ENCODE results near the gene CYP46A1.
A peak's percentile ranks its signal among the peaks of the same experiment; 100 is the strongest.
"Not testable (repeated sequence)": the region's sequence is repeated elsewhere in the genome, so short reads cannot be mapped to it uniquely, and the experiment has no call there.

CYP46A1 gene

DNA sequence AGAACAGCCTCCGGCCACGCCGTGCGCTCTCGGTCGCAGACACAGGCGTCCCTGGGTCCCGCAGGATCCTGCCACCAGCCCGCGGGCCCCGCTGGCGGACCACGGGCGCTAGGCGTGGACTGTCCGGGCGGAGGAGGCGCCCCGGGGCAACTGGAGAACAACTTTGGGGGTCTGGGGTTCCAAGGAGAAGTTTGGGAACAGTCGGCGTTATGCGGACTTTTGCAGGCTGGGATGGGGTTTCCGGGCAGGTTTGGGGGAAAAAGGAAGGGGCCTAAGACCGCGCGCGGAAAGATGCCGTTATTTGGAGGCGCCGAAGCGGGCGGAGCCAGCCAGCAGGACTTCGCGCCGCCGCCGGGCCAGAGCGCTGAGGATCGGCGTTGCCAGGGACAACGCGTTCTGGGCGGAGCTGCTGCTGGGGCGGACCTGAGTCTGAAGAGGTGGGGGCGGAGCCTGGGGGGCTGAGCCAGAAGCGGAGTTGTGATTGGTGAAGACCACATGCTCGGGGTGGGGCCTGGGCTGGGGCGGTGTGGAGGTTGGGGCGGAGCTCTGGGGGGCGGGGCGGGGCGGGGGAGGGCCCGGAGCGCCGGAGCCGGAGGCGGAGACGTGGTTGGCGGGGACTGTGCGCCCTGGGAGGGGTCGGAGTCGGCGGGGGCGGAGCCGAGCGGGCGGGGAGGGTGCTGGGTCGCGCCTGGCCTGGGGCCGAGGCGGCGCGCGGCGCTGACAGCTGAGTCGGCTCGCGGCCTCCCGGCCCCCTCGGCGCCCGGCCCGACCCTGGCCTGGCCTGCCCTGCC lies at the start of gene CYP46A1:
Gene CYP46A1, plus strand, starts transcription at position 680 of the 791 bp plus-strand sequence. CDS start 120 bp downstream, outside the sequence.
- DNase-seq, result peak; percentile 98

DNA sequence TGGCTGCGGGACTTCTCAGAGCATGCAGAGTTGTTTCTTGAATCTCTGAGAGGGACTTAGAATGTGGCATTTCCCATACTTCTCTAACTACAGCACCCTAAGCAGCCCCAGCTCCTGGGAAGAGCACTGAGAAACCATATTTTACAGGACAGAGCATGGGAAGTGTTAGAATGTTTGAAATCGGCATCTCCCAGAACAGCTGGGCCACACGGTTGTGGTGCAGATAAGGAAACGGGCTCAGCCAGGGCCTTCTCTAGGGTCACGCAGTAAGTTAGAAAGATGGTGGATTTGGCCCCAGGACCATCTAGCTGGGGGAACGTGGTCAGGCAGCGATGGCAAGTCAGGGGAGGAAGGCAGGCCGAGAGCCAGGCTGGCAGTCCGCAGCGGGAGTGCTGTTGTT lies 49.7 kb upstream of the CYP46A1 start:
- no peak for DNase-seq

DNA sequence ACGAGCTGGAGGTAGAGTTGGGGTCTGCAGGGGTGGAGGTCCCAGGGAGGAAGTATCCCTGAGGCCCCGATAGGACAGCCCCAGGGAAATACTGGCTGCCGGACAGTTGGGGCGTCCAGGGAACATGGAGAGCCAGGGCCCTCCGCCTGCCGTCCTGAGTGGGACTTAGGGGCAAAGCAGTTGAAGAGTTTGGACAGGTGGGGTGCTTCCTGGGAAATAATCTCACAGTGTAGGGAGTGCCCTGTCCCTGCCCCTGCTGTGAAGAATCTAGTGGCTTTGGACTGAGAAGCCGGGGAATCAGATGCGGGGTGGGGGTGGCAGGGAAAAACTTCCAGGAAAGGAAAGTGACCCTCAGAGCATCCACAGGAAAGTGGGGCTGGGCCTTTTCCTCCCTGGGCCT lies 49.0 kb upstream of the CYP46A1 start:
- DNase-seq, result no peak

DNA sequence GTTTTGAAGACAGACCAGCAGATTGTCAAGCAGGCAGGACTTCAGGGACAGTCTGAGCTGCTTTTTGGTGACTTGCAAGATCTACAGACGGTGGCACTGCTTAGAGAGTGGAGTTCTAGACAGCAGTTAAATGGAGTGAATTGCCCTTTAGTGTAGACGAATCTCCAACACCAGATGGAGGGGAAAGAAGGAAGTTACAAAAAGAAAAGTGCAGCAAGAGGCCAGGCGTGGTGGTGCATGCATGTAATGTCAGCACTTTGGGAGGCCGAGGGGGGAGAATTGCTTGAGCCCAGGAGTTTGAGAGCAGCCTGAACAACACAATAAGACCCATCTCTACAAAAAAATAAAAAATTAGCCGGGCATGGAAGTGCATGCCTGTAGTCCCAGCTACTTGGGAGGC lies 47.6 kb upstream of the CYP46A1 start:
- DNase-seq, result no peak

DNA sequence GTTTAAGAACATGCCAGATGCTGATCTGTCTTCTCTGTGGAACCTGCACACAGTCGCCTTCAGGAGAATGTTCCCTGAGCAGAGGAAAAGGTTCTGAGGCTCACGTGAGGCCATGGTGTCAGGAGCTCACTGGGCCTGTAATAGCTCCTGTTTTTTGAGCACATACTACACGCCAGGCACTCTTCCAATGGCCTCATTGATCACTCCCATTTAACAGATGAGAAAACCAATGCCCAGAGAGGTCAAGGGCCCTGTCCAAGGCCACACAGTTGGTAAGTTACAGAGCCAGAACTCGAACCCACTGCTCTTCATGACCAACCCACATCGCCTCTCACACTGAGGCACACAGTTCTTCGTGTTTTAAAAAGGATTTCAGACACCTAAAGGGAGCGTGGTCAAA lies 46.5 kb upstream of the CYP46A1 start:
- no peak for DNase-seq

DNA sequence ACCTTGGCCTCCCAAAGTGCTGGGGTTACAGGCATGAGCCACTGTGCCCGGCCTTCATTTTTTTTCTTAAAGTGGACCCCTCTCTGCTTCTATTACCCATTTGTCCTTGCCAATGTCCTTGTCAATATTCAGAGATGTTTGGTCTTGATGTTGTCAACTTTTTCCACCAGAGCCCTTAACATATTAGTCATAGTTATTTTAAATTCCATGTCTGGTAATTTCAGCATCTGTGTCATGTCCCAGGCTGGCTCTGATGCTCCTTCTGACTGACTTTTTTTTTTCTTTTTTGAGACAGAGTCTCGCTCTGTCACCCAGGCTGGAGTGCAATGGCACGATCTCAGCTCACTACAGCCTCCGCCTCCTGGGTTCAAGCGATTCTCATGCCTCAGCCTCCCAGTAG lies 41.3 kb upstream of the CYP46A1 start:
- not testable (repeated sequence) for DNase-seq

DNA sequence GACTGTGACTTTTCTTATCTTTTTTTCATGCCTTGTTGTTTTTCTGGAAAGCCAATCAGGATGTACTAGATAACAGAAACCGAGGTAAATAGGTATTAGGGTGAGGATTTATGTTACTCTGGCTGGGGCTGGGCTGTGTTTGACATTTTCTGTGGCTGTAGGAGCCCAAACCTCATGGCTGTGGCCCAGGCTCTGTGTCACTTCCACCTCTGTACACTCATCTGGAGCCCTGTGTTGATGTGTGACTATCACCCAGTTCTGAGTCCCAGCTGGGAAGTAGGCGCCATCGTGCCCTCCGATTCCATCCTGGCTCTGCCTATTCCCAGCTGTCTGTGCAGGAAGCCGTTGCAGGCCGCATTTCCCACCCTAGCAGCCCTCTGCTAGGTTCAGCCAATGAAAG lies 40.8 kb upstream of the CYP46A1 start:
- DNase-seq, result no peak

DNA sequence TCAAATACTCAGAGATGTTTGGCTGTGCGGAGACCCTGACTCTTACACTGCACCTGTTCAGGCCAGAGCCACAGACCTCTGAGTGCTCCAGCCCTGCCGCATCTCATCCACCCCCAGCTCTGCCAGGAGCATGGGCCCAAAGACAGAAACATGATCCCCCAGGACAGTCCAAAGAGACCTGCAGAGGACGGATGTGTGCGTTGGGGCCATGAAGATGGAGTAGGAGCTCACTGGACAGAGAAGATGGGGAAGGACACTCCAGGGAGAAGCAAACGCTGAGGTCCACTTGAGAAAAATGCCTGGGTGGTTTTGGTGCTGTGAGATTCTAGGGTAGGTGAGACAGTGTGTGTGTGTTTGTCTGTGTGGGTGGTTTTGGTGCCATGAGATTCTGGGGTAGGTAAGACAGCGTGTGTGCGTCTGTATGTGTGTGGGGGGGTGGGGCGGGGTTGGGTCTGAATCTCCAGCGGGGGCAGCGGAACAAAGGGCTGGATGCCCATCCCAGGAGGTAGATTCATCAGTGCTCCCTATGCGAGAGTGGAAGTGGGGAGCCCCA lies 40.0 kb upstream of the CYP46A1 start:
- no peak for DNase-seq

DNA sequence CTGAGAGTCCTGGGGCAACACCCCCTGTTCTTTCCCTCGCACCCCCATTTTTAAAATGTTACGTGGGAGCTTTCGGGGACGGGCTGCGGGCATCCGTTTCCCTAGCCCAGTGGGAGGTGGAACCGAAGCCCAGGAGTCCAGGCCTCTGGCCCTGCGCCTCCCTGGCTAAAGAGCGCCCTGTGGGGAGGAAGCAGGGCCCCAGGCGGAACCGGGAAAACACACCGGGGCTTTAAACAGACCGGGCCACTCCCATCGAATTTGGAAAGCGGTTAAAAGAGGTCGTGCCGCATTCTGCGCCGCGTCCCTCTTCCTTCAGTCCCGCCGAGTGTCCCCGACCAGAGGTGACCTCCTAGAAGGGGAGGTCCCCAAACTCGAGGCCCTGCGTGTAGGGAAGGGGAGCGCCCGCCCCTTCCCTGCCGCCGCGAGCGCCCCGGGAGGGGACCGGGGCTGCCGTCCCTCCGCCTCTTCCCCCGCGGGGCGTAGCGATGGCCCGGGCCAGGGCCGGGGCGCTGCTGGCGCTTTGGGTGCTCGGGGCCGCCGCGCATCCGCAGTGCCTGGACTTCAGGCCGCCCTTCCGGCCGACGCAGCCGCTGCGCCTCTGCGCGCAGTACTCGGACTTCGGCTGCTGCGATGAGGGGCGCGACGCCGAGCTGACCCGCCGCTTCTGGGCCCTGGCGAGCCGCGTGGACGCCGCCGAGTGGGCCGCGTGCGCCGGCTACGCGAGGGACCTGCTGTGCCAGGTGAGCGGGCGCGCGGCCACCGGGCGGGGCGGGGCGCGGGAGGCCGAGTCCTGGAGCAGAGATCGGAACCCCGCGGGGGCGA lies 39.2 kb upstream of the CYP46A1 start, which contains the start of gene HHIPL1:
Gene HHIPL1, plus strand, starts transcription at position 407 of the 822 bp plus-strand sequence. Its CDS starts 79 bp downstream, at position 486.
- DNase-seq, result no peak

DNA sequence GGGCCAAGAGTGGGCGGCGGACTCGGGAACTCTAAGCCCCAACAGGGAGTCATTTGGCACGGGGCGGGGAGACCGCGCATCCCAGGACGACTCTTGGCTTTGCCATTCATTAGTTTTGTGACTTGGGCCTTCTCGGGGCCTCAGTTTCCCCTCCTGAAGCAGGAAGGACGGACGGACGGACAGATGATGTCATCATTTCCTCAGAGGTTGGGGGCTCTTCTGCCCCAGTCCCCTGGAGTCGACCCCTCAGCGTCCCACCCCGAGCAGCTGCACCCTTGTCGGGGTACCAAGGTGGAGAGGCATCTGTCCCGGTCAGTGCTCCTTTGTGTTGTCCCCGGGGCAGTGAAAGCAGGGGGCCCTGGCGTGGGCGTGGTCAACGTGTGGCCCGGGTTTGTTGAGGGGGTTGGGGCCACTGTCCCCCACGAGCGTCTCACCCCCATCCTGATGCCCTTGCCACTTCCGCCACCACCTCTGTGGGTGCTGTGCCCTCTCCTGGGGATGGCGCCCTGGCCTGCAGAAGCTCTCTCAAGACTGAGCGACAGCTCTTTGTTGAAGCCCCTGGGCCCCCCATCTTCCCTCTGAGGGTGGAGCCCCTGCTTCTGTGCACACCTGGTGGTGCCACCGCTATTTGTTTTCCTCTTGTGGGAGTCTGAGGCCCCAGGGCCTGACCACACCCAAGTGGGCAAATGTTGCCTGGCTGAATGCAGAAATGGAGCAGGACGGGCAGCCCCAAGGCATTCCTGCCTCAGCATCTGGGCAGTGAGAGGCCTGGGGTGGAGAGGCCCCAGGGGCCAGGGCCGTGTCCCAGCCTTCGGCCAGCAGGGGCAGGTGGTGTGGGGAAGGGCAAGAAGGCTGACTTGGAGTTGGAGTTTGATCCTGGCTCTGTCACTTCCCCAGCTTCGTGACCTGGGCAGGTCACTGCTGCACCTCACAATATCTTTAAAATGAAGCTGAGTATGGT lies 38.3 kb upstream of the CYP46A1 start:
- DNase-seq, result no peak

DNA sequence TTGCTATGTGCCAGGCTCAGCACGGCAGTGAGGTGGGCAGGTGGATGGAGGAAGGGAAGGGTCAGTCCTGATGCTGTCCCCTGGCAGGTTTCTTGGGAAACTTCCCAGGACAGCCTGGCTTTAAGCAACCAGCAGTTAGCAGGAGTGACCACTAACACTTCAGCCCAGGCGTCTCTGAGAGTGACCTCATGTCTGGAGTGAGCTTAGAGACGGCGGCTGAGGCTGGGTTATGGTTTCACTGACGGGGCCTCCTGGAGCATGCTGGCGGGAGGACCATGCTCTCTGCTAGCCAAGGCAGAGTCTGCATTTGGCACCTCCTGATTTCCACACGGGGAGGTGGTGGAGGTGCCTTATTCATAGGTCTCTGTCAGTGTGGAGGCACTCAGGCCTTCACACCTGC lies 36.7 kb upstream of the CYP46A1 start:
- DNase-seq, result no peak

DNA sequence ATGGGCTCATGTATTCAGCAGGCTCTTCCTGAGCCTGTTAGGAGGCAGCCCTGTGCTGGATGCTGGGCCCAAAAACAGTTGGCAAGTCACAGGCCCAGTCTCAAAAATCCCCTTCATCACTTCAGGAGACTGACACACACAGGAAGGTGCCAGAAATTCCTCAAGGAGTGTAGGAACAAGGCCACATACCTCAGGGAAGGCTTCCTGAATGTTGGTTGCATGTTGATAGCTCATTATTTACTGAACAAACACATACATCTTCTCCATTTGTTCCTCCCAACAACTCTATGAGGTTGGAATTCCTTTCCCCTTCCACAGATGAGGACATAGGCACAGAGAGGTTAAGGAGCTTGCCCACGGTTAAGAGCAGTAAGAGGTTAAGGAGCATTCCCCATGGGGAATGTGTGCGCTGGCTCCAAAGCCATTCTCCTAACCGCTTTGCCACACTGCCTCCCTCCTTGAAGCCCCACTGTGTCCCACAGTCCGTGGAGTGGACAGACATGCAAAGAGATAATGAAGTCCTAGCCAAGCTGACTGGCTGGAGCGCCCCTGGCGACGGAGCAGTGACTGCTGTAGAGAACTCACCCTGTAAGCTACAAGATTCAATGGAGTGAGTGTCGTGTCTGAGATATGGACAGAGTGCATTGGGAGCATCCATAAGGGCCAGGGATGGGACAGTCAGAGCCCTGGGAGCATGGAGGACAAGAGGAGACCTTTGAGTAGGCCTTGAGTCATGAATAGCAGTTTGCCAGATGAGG lies 35.9 kb upstream of the CYP46A1 start:
- no peak for DNase-seq

DNA sequence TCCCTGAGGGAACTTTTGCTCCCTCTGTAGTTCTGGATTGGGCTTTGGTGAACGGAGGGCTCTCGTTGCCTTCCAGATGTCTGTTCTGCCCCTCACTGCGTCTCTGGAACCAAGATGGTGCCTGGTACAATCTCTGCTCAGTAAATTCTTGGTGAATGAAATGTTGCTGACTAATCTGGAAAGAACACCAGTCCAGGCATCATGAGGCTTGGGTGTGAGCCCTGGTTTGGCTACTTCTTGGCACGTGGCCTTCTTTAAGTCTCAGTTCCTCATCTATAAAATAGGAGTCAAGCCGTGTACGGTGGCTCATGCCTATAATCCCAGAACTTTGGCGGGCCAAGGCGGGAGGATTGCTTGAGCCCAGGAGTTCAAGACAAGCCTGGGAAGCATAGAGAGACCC lies 34.9 kb upstream of the CYP46A1 start:
- DNase-seq, result no peak

DNA sequence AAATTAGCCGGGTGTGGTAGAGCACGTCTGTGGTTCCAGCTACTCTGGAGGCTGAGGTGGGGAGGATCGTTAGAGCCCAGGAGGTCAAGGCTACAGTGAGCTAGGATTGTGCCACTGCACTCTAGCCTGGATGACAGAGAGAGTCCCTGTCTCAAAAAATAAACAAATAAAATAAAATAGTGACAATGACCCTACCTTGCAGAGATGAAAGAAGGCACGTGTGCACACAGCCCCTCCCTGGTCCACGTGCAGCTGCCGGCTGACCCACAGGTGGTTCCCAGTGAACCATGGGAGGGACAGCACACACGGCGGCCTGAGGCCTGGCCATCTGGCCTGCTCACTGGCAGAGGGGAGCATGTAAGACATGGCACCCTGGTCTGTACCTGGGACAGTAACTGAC lies 34.5 kb upstream of the CYP46A1 start:
- DNase-seq, result no peak

DNA sequence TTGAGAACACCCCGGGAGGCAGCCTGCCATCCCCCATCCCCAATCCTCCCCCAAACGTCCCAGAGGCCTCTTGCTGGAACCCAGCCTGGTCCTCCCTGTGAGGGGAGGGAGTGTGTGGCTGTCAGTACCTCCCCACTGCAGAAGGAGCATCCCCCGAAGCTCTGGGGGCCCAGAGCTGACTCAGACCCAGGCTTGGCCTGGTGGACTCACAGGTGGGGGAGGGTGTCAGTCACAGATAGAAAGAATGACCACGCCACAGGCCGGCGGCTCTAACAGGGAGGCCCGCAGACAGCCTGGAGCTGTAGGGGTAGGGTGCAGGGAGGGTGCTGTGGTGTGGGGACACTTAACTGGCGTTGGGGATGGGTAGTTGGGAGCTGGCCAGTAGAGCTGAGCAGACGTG lies 33.9 kb upstream of the CYP46A1 start:
- no peak for DNase-seq

DNA sequence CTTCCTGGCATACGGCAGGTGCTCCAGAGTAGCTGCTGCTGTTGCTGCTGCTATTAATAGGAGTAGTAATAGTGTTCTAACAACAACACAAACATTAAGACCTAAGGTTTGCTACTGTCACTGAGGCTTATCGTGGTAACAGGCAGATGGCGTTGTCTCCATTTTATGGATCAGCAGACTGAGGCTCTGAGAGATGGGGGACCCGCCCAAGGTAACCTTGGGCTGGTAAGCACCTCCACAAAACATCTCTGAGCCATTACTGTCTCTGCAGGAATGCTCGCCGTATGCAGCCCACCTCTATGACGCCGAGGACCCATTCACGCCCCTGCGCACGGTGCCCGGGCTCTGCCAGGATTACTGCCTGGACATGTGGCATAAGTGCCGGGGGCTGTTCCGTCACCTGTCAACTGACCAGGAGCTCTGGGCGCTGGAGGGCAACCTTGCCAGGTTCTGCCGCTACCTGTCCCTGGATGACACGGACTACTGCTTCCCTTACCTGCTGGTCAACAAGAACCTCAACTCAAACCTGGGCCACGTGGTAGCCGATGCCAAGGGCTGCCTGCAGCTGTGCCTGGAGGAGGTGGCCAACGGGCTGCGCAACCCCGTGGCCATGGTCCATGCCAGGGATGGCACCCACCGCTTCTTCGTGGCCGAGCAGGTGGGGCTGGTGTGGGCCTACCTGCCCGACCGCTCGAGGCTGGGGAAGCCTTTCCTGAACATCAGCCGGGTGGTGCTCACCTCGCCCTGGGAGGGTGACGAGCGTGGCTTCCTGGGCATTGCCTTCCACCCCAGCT lies 31.9 kb upstream of the CYP46A1 start:
- DNase-seq, result no peak

DNA sequence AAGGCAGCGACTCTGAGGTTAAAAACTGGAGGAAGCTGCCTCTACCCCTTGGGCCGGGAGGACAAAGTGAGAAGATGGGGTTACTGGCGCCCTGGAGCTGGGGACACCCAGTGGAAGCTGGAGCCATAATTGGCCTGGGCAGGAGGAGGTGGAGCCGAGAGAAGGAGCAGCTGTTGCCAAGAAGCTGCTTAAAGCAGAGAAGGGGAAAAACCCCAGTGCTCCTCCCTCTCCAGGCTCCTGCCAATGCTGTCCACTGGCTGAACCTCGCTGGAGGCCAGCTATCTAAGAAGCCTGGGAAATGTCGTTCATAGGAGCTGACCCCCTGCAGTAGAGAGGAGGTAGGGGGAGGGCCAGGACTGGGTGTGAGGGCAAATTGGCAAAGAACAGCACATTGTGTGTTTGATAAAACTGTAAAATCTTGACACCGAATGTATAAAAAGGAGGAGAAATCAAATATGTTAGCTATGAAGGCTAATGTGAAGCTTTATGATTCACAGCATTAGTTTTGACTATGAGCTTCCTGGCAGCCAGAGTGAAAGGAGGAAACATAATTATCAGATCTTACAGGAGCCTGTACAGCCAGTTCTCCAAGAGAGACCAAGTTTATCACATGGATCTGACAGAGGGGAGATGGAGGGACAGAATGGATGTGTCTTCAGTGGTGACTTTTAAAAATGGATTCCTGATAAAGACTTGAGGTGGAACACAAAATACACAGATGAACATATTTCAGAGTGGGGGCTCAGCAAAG lies 29.7 kb upstream of the CYP46A1 start:
- no peak for DNase-seq

DNA sequence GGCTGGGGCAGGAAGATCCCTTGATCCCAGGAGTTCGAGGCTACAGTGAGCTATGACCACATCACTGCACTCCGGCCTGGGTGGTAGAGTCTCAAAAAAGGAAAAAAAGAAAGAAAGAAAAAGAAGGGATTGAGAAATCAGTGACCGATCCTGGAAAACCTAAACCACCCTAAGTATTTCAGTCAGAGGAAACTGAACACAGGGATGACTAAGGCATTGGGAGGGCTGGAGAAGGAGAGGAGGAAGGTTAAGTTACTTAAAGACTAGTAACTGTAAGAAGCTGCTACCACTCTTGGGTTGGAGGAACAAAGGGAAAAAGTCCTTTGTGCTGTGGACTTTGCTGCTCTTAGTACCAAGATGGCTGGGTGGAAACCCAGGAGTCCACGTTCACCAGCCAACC lies 28.6 kb upstream of the CYP46A1 start:
- DNase-seq, result no peak

DNA sequence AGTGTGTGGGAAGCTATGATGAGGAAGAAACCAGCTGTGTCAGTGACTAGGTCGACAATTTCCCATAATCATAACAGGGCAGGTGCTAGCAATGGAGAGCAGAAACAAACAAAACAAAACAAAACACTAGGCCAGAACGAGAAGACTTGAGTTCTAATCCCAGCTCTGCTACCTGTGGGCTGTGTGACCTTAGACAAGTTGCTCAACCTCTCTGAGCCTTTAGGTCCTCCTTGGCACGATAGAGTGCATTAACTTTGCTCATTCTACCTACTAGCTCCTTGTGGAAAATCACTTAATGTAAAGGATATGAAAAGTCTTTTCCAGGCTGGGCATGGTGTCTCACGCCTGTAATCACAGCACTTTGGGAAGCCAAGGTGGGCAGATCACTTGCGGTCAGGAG lies 27.9 kb upstream of the CYP46A1 start:
- DNase-seq, result no peak

DNA sequence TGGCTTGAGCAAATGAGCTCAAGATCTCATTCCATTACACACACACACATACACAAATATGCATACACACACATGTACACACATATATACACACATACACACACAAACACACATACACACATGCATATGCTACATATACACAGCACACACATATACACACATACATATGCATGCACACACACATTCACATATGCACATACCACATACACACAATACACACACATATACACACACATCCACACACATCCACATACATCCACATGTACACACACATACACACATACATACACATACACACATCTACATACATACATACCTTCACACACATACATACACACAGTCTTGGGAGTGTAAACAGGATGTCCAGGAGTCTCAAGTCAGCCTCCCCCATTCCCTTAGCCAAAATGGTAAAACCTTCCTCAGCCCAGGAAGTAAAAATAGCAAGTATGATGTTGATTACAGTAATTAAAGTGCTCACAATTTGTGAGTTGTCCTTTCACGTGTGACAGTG lies 26.4 kb upstream of the CYP46A1 start:
- DNase-seq, result no peak

Measured in GDM1 (cell line).